IPS-15b (cell line): ENCODE measurements around the gene MAG.

Experiments used
- H3K27me3 ChIP-seq: one replicate; pipeline ENCODE4 v1.6.1; 2013; ENCODE audit warnings: low read length; ENCODE audit not compliant: control insufficient read depth, insufficient read depth
- H3K36me3 ChIP-seq: one replicate; pipeline ENCODE4 v1.6.1; 2013; ENCODE audit warnings: low read length; ENCODE audit not compliant: control insufficient read depth, insufficient read depth
- H3K4me1 ChIP-seq: one replicate; pipeline ENCODE4 v1.6.1; 2013; ENCODE audit warnings: mild to moderate bottlenecking, low read length; ENCODE audit not compliant: control insufficient read depth, insufficient read depth
- H3K4me3 ChIP-seq: one replicate; pipeline ENCODE4 v1.5.1; 2013; ENCODE audit warnings: low read depth, low read length
- H3K9ac ChIP-seq: one replicate; pipeline ENCODE4 v1.6.1; 2013; ENCODE audit warnings: low read depth, mild to moderate bottlenecking, low read length
- H3K9me3 ChIP-seq: one replicate; pipeline ENCODE4 v1.6.1; 2013; ENCODE audit warnings: mild to moderate bottlenecking, low read length; ENCODE audit not compliant: control insufficient read depth, insufficient read depth

The MAG gene

DNA sequence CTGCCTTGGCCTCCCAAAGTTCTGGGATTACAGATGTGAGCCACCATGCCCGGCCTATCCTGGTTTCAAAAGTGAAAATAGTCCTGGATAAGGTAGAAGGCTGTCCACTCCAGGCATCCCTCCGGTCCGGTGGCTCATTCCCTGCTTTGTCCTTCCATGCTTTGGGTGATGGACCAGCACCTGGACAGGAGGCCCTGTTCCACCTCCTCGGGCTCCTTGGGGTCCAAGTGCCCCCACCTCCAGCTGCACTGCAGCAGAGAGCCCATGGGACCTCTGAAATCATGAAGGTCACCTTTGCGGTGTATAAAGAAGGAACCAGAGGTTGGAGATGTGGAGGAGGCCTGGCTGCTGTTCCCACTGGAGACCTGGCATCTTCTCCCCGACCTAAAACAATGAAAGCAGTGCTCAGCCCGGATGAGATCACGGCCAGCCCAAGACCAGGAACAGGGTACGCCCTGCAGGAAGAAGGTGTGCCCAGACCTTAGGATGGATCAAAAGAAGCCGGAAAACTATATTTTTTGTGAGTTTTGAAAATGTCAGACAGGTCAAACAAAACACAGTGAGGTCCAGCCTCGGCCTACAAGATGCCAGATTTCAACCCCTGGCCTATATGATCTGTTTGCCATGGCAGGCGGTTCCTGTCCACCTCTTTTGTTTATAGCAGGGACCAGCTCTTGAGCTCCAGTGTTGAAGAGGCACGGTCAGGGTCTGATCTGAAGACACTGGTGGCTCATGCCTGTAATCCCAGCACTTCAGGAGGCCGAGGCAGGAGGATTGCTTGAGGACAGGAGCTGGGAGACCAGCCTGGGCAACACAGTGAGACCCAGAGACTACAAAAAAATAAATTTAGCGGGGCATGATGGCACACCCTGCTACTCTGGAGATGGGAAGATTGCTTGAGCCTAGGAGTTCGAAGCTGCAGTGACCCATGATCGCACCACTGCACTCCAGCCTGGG lies 37.3 kb upstream of the MAG start:
- peaks cover 6% of the 10 kb centered on the region for H3K4me1 ChIP-seq
- H3K36me3 ChIP-seq: peaks cover 53% of the 10 kb centered on the region
- no peaks in the 10 kb centered on the region for H3K9me3 ChIP-seq
- H3K9ac ChIP-seq: no peak overlapping the region
- no peak overlapping the region for H3K4me3 ChIP-seq
- no peaks in the 10 kb centered on the region for H3K27me3 ChIP-seq

DNA sequence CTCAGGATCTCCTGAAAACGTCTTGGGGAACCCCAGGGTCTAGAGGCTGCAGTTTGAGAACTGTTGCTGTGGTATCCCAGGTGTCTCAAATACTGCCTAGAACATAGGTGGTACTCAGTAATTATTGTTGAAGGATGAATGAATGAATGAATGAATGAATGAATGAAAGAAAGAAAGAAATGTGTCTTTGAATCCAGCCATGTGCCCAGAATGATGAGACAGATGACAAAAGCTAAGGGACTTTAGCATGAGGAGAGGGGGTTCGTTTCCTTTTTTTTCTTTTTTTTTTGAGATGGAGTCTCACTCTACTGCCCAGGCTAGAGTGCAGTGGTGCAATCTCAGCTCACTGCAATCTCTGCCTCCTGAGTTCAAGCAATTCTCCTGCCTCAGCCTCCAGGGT lies 35.4 kb upstream of the MAG start:
- H3K27me3 ChIP-seq: no peaks in the 10 kb centered on the region
- H3K9ac ChIP-seq: no peak overlapping the region
- H3K4me3 ChIP-seq: no peak overlapping the region
- no peaks in the 10 kb centered on the region for H3K9me3 ChIP-seq
- peaks cover 2% of the 10 kb centered on the region for H3K4me1 ChIP-seq
- peaks cover 51% of the 10 kb centered on the region for H3K36me3 ChIP-seq

DNA sequence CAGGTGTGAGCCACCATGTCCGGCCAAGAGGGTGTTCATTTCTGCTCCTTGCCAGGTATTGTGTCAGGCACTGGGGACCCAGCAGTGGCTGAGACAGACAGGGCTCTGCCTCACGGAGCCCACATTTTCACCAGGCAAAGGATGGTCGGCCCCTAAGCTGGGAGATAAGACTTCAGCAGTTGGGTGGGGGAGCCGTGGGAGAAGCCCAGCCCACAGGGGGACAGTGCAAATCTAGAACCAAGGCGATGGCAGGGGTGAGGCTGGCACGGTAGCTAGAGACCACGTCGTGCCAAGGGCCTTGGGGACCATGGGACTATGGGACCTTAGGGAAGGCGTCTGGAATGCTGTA lies 34.9 kb upstream of the MAG start:
- H3K9me3 ChIP-seq: no peaks in the 10 kb centered on the region
- peaks cover 2% of the 10 kb centered on the region for H3K4me1 ChIP-seq
- H3K27me3 ChIP-seq: no peaks in the 10 kb centered on the region
- H3K4me3 ChIP-seq: no peak overlapping the region
- peaks cover 56% of the 10 kb centered on the region for H3K36me3 ChIP-seq
- H3K9ac ChIP-seq: no peak overlapping the region

DNA sequence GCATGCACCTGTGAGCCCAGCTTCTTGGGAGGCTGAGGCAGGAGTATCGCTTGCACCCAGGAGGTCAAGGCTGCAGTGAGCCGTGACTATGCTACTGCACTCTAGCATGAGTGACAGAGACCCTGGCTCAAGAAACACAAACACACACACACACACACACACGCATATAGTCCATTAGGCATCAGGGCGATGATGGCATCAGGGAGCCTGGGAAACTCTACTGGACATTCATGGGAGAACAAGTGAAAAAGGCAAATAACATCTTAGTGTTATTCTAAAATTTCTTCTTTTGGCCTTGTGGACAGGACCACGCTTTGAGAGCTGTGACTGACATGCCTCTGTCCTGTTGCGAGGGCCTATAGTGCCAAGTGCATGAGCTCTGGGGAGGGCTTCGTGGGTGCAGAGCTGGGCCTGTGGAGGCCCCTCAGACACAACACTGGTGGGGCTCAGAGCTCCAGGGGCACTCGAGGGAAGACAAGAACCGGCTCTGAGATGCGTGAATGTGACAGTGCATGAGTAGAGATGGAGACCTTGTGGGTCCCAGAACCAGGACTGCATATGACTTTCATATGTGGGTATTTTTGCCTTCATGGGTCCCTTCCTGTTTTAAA lies 31.2 kb upstream of the MAG start:
- H3K9me3 ChIP-seq: no peaks in the 10 kb centered on the region
- H3K9ac ChIP-seq: no peak overlapping the region
- peaks cover 51% of the 10 kb centered on the region for H3K36me3 ChIP-seq
- H3K4me3 ChIP-seq: no peak overlapping the region
- H3K4me1 ChIP-seq: no peaks in the 10 kb centered on the region
- no peaks in the 10 kb centered on the region for H3K27me3 ChIP-seq

DNA sequence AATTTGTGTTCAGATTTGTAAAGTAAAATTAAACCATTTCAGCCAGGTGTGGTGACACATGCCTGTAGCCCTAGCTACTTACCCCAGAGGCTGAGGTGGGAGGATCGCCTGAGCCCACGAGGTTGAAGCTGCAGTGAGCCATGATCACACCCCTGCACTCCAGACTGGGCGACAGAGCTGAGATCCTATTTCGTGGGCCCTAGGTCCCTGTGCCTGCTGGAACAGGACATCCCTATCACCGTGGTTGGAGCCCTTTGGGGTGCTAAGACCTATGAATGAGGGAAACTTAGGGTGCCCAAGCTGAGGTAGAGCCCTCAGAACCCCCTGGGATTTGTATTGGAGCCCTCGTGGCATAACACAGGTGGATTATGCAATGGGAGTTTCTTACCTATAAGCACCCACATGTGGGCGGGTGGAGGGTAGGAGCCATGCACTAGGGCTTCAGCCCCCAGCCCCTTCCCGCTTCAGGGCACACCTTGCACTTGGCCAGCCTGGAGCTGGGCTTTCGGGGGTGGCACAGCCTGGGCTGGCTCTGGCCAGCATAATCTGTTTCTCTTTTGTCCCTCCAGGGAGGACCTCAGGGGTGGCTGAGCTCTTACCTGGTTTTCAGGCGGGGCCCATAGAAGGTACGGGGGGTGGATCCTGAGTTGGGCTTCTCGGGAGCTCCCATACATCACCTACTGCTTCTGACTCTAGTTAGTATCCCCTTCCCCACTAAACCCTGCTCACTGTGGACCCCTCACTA lies 30.4 kb upstream of the MAG start:
- Histone ChIP-seq H3K9me3 (no peaks in the 10 kb centered on the region), H3K36me3 (peaks cover 52% of the 10 kb centered on the region), H3K4me1 (no peaks in the 10 kb centered on the region), H3K4me3 (no peak overlapping the region), H3K27me3 (no peaks in the 10 kb centered on the region), H3K9ac (no peak overlapping the region)

DNA sequence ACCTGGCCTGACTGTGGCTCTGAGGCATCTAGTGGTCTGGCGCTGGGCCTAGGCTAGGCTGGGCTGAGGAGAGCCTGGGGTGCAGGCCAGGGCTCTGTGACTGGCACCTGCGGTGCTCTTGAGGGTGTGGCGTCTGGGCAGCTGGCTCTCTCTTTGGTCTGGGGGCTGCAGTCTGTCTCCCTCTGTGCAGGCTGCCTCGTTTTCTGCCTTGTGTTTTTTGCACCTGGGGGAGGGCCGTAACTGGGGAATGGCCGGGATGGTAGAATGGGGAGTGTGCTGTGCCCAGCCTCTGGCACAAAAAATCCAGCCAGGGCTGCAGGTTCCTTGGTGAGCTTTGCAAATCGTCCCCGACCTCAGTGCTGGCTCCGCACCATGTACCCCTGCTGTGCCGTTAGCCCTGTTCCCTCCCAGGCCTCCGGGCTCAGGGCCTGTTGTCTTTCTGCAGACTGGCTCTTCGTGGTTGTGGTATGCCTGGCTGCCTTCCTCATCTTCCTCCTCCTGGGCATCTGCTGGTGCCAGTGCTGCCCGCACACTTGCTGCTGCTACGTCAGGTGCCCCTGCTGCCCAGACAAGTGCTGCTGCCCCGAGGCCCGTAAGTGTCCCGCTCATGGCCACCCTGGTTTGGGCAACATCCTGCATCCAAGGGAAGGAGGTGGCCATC lies 29.7 kb upstream of the MAG start:
- peaks cover 49% of the 10 kb centered on the region for H3K36me3 ChIP-seq
- no peak overlapping the region for H3K4me3 ChIP-seq
- H3K4me1 ChIP-seq: no peaks in the 10 kb centered on the region
- no peaks in the 10 kb centered on the region for H3K9me3 ChIP-seq
- no peaks in the 10 kb centered on the region for H3K27me3 ChIP-seq
- H3K9ac ChIP-seq: no peak overlapping the region

DNA sequence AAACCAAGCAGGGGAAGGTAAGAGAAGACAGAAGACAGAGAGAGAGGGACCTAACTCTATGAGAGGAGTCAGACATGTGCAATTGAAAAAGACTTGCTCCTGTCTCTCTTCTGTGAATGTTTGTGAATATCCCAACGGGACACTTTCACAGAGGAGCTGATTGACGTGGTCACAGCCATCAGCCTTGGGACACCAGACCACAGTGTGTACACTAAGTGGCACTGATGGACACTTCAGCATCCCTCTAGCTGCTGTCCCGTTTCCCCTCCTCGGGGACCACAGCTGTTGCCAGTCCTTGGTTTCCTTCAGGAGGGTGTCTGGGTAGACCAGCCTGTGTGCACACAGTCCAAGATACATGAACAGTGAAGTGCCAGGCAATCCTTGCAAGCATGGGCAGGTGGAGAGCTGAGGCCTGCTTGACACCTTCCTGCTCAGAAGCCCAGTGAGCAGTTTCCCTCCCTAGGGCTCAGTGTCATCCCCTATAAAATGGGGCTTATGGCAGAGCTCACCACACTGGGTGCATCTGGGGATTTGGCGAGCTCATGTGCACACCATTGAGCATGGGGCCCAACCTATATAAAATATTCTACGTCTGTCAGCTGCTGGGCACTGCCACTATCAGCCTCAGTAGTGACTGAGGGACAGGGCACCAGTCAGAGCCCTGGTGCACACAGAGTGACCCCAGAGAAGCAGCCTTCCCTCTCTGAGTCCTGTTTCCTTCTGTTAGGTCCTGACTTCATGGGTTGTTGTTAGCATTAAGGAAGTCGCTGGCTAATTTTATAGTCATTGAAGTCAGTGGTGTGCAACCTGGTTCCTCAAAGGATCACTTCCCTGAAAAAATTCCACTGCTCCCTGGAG lies 27.5 kb upstream of the MAG start:
- Histone ChIP-seq H3K27me3 (no peaks in the 10 kb centered on the region), H3K4me1 (no peaks in the 10 kb centered on the region), H3K36me3 (peaks cover 36% of the 10 kb centered on the region), H3K9me3 (no peaks in the 10 kb centered on the region), H3K4me3 (no peak overlapping the region), H3K9ac (no peak overlapping the region)

DNA sequence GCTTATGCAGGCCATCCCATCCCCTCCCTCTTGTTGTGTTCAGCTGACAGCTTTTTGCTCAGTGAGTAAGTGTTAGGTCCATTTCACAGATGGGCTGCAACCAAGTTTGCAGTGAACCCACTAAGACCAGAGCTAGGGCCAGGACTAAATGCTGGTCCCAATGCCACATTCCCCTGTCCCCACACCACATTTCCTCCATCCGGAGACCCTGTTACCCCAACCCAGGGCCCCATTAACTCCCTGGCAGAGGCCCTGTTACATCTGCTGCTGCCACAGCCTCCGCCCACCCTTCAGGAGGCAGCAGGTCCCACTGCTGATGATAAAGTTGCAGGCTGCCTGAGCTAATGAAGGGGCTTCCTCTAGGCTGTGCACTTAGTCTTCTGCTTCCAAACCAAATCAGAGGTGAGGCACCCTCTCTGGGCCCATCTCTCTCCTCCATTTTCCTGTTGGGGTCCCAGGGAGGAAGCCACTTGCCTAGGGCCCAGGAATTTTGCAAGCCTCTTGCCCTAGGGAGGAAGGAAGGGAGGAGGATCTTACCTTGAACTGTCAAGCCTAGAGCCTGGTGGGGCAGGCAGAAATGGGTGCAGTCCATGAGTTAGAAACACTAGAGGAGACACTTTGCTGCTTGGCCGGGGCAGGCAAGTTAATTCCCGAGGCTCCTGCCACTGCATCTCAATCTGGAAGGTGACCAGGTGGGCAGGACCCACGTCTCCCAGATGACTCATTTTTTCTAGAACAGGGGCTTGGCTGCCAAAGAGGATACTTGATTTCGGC lies 26.6 kb upstream of the MAG start:
- no peaks in the 10 kb centered on the region for H3K27me3 ChIP-seq
- H3K36me3 ChIP-seq: peaks cover 33% of the 10 kb centered on the region
- no peaks in the 10 kb centered on the region for H3K9me3 ChIP-seq
- peaks cover 2% of the 10 kb centered on the region for H3K4me1 ChIP-seq
- H3K4me3 ChIP-seq: no peak overlapping the region
- H3K9ac ChIP-seq: no peak overlapping the region

DNA sequence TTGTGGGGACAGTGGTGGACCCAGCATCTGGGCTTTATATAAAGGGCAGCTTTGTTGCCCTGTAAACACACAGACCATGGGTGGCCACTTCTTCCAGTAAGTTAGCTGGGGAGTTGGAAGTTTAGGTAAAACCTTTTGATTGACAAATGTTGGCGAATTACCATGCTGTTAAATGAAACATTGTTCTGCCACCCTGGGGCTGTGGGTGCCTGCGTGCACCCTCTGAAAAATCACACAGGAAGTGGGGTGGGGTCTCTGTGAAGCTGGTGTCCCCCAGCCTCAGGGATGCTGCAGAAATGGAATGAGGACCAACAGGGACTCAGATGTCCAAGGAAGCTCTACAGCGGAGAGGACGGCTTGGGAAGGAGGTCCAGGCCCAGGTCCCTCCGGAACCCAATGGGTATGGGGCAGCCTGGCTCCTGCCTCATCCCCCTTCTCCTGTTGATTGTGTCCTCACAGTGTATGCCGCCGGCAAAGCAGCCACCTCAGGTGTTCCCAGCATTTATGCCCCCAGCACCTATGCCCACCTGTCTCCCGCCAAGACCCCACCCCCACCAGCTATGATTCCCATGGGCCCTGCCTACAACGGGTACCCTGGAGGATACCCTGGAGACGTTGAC lies 26.0 kb upstream of the MAG start:
- H3K27me3 ChIP-seq: no peaks in the 10 kb centered on the region
- peaks cover 36% of the 10 kb centered on the region for H3K36me3 ChIP-seq
- no peaks in the 10 kb centered on the region for H3K9me3 ChIP-seq
- H3K4me1 ChIP-seq: peaks cover 2% of the 10 kb centered on the region
- H3K9ac ChIP-seq: no peak overlapping the region
- no peak overlapping the region for H3K4me3 ChIP-seq
